Stomach (tissue), 4 donors: Measurements from ENCODE around the gene PARD3.

Experiments used
- EP300 ChIP-seq: sonication (generic); formaldehyde crosslinking; IDR thresholded peaks from one replicate; pipeline ENCODE4 v1.6.1; 2017; ENCODE audit warnings: antibody characterized with exemption
- POLR2A ChIP-seq, 4 donors: fragments of 450-650 bp; IDR thresholded peaks; one replicate each; pipeline ENCODE4 v1.6.1; 2016; ENCODE audit warnings: antibody characterized with exemption in 4 of 4, control low read depth in 2 of 4, mild to moderate bottlenecking in 1 of 4, moderate library complexity in 1 of 4
- POLR2AphosphoS5 ChIP-seq, 3 donors: sonication (generic); formaldehyde crosslinking; IDR thresholded peaks; one replicate each; pipeline ENCODE4 v1.6.1; 2016; ENCODE audit warnings: antibody characterized with exemption in 3 of 3
- TF ChIP-seq, protein P1 (sequence below), 7 experiments: fragments of 450-650 bp in 4 of 7; fragments of 200-600 bp in 3 of 7; sonication (generic) in 3 of 7; IDR thresholded peaks; one replicate each; pipeline ENCODE4 v1.5.1; 2016 to 2019; ENCODE audit warnings: antibody characterized with exemption in 7 of 7, control low read depth in 2 of 7, mild to moderate bottlenecking in 1 of 7

GRCh38 chr10:34091635-34092195, 723.4 kb downstream of the PARD3 start:
- TF ChIP-seq, protein P1, sequence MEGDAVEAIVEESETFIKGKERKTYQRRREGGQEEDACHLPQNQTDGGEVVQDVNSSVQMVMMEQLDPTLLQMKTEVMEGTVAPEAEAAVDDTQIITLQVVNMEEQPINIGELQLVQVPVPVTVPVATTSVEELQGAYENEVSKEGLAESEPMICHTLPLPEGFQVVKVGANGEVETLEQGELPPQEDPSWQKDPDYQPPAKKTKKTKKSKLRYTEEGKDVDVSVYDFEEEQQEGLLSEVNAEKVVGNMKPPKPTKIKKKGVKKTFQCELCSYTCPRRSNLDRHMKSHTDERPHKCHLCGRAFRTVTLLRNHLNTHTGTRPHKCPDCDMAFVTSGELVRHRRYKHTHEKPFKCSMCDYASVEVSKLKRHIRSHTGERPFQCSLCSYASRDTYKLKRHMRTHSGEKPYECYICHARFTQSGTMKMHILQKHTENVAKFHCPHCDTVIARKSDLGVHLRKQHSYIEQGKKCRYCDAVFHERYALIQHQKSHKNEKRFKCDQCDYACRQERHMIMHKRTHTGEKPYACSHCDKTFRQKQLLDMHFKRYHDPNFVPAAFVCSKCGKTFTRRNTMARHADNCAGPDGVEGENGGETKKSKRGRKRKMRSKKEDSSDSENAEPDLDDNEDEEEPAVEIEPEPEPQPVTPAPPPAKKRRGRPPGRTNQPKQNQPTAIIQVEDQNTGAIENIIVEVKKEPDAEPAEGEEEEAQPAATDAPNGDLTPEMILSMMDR (IDR thresholded peaks at IDR 0.05), result no peak
- TF ChIP-seq POLR2A (IDR thresholded peaks at IDR 0.05) (no peak), EP300 (no peak), POLR2AphosphoS5 (IDR thresholded peaks at IDR 0.05) (no peak)
